Activated CD8-positive, alpha-beta memory T cell treated with anti-CD3 and anti-CD28 coated beads, Interleukin-2, amount 50 U/mL, for 1 hour (primary cell): ENCODE measurements around the gene CACTIN.
"Not testable (repeated sequence)": the region's sequence is repeated elsewhere in the genome, so short reads cannot be mapped to it uniquely, and the experiment has no call there.

Source experiments
- DNase-seq: peaks from one replicate; pipeline ENCODE4 v3.0.0-alpha.2; 2020; ENCODE audit errors: extremely low read depth

CACTIN gene

GRCh38 chr19:3626473-3627350, at the start of gene CACTIN:
Gene CACTIN, minus strand, starts transcription at chr19:3626790. Its CDS starts 28 bp downstream, at chr19:3626762.
- peak; percentile 96 for DNase-seq

DNA sequence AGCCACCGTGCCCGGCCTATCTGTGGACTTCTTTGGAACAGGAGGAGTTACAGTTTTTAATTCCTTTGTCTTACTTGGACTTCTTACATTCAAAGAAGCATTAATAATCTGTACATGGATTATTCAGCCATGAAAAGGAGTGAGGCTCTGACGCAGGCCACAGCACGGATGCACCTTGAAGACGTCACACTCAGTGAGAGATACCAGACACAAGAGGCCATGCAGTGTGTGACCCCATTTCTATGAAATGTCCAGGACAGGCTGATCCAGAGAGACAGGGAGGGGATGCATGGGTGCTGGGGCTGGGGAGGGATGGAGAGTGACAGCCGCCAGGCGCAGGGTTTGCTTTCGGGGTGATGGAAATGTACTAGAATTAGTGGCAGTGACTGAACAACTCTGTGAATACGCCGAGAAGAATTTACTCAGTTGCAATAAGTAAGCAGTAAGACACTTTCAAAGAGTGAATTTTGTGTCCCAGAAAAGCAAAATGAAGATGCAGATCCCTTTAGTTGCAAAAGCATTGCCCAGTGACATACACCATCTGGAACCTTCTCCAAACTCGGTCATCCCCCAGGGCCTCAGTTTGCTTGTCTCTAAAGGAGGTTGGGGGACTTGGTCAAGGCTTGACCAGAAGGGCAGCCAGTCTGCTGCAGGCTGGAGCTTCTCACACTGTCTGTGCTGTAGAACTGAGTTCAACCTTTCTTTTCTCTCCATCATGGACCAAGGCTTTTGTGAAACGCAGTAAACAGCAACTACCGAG, 48.4 kb upstream of the CACTIN start:
- DNase-seq = no peak

GRCh38 chr19:3673506-3674439, 47.2 kb upstream of the CACTIN start:
- no peak for DNase-seq

GRCh38 chr19:3672993-3673392, 46.4 kb upstream of the CACTIN start:
- no peak for DNase-seq

DNA sequence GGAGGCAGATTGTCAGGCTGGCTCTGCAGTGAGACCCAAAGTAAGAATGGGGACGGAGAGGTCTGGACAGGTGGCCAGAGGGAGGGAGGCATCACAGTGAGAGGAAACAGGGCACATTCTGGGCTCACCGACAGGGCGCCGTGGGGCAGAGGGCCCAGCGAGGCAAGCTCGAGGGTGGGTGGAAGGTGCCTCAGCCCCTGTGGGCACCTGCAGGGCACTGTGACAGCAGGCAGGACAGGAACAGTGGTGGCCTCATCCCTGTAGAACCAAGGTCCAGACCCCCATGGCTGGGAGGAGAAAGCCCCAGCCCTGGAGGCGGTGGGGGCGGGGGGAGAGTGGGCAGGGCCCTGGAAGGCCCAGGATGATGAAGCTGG, 46.0 kb upstream of the CACTIN start:
- no peak for DNase-seq

DNA sequence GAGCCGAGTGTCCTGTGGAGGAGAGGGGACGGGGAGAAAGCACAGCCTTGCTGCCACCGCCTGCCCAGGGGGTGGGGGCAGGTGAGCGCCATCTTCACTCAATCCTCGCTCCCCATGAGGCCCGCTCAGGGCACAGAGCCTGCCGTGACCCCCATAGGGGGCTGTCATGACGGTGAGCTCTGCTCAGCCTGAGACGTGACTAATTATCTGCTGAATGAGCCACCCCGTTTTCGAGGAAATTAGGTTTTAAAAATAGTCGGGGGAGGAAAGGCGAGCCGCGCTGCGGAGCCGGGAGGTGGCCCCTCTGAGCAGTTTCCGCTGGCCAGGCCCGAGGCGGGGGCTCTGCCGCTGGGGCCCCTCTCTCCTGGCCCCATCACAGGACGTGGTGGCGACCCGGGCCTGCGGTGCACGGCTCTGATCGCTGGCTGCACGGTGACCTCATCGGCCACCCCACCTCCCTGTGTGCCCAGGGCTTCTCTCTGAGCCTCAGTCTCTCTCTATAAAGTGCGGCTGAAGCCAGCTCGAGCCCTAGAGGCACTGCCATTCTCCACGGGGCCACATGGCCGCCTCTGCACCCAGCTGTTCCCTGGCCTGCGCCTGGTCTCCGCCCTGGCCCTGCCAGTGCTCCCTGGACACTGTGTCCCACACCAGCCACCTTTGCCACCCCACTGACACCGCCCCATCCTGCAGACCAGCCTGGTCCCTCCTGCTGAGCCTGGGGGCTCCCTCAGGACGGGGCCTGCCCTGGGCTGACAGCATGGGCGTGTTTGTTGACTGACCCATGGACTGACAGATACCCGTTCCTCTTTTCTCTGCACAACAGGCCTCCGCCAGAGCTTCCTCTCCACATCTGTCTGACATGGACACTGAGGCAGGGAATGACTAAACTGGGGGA, 45.3 kb upstream of the CACTIN start:
- no peak for DNase-seq

- DNase-seq = no peak
These were observed 44.4 kb upstream of the CACTIN start for GRCh38 chr19:3670796-3671679.

DNA sequence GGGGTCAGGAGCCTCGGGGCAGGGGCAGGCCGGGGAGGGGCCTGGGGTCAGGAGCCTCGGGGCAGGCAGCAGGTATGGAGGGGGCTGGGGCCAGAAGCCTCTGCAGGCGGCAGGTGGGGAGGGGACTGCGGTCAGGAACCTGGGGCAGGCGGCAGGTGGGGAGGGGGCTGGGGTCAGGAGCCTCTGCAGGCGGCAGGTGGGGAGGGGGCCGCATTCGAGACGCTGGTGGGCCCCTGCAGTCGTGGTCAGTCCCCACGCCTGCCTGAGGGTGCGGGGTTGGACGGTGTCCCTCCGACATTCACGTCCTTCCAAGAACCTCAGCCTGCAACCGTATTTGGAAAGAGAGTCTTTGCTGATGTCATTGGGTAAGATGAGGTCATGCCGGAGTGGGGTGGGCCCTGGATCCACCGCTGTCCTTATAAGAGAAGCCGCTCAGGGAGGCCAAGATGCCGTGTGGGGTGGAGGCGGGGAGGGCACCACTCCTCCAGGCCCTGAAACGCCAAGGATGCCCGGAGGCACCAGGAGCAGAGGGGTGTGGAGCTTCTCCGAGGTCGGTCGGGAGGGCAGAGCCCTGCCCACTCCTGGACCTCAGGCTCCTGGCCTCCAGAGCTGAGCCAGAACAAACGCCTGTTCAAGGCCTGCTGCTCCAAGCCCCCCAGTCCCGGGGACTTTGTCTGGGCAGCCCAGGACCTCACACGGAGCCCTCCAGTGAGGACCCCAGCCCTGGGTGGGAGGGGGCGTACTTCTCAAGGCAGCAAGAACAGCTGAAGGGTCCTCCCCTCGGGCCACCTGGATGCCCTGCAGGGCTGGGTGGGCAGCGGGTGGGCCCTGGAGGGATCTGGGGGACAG, 43.6 kb upstream of the CACTIN start:
- DNase-seq = no peak

DNA sequence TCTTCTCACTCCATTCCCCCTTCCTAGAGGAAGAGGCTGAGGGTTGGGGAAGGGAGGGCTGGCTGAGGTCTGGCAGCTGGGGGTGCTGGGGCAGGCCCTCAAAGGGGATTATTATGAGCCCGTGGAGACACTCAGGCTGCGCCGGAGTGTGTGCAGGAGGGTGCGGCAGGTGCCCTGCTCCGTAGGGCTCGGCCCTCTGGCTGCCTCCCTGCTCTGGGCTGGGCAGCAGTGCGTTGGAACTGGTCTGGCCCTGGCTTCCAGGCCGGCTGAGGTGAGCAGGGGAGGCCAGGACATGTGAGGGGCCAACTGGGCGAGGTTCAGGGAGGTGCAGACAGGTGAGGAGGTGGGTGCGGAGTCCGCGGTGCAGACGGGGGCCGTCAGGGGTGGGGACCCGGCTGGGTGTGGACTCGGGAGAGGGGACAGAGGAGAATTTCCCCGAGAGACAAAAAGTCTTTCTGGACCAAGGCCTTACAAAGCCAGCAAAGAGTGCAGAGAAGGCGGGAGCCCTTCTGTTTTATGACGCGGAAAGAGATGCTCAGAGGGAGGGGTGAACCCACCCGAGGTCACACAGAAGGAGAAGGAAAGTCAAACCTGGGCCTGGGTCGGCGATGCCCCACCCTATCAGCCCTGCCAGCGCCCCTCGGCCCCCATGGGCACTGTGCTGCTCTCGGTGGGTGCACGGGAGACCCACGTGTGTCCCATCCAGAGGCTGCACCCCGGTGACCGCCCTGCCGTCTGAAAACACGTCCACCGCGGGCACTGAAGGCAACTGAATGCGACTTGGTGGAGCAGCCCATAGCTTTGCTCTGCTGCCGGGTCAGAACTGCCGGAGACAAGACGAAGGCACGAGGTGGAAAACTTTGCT, 42.7 kb upstream of the CACTIN start:
- no peak for DNase-seq

DNA sequence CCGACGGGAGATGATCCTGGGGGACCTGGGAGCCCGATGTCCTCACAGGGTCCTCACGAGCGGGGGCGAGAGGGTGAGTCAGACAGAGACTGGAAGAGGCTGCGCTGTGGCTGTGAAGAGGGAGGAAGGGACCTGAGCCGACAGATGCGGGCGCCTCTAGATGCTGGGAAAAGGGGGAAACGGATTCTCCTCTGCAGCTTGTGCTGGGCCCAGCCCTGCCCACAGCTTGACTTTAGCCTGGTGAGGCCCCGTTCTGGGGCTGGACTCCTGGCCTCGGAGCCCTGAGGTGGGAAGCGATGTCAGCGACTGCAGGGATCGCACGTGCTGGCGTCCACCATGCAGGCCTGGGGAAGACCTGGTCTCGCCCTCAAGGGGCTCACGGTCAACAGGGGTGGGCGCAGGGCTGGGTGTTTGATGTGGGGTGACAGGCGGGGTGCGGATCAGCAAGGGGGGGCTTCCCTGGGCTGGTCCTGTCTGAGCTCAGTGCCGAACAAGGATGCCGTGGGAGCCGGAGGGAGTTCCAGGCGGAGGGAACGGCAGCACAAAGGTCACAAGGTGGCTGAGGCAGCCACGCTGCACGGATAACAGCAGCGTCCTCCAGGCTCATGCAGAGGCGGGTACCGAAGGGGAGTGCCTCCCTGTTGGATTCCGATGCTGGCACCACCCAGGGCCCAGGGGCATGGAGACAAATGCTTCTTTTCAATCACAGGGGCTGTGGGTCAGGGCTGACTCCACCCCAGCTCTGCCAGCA, 41.9 kb upstream of the CACTIN start:
- DNase-seq = no peak

GRCh38 chr19:3667766-3668165, 41.2 kb upstream of the CACTIN start:
- no peak for DNase-seq

GRCh38 chr19:3667037-3667638, 40.5 kb upstream of the CACTIN start:
- no peak for DNase-seq

DNA sequence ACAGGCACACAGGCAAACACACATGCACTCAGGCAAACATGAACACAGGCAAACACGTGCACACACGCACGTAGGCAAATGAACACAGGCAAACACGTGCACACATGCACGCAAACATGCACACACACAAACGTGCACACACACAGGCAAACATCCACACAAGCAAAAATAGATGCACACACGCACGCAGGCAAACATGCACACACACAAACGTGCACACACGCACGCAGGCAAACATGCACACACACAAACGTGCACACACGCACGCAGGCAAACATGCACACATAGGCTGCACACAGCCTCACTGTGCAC, 39.9 kb upstream of the CACTIN start:
- DNase-seq = not testable (repeated sequence)

GRCh38 chr19:3665681-3666544, 39.3 kb upstream of the CACTIN start:
- DNase-seq = peak; percentile 28

GRCh38 chr19:3664879-3665642, 38.5 kb upstream of the CACTIN start:
- DNase-seq = no peak
